ENCODE results near the gene TMEM267.
"Not testable (repeated sequence)": the region's sequence is repeated elsewhere in the genome, so short reads cannot be mapped to it uniquely, and the experiment has no call there.

The TMEM267 gene

GRCh38 chr5:43483298-43484105 lies at the start of gene TMEM267:
TSS of gene TMEM267 (minus strand) at chr5:43483865. CDS start at chr5:43453969, 29,896 bp downstream.
- Mint-ChIP-seq H3K9me3 (no peaks in the 10 kb centered on the region), H3K27ac (peak within 1 kb of the TSS; percentile 100), H3K36me3 (ENCODE audit: low read depth) (peaks cover 27% of the 10 kb centered on the region), H3K4me3 (peak within 1 kb of the TSS; percentile 99), H3K4me1 (ENCODE audit: low read depth) (peaks cover 61% of the 10 kb centered on the region), H3K27me3 (no peaks in the 10 kb centered on the region)

GRCh38 chr5:43530648-43531047 lies 47.0 kb upstream of the TMEM267 start:
- no peak overlapping the region for H3K4me3 Mint-ChIP-seq
- no peak overlapping the region for H3K27ac Mint-ChIP-seq
- H3K4me1 Mint-ChIP-seq (ENCODE audit: low read depth), result no peaks in the 10 kb centered on the region
- H3K9me3 Mint-ChIP-seq, result no peaks in the 10 kb centered on the region
- H3K27me3 Mint-ChIP-seq, result no peaks in the 10 kb centered on the region
- H3K36me3 Mint-ChIP-seq (ENCODE audit: low read depth), result peaks cover 76% of the 10 kb centered on the region

GRCh38 chr5:43523662-43524072 lies 40.0 kb upstream of the TMEM267 start:
- Mint-ChIP-seq H3K36me3 (ENCODE audit: low read depth) (peaks cover 40% of the 10 kb centered on the region), H3K9me3 (no peaks in the 10 kb centered on the region), H3K27me3 (no peaks in the 10 kb centered on the region), H3K4me3 (no peak overlapping the region), H3K4me1 (ENCODE audit: low read depth) (no peaks in the 10 kb centered on the region), H3K27ac (no peak overlapping the region)

- Mint-ChIP-seq H3K36me3 (ENCODE audit: low read depth) (peaks cover 23% of the 10 kb centered on the region), H3K4me1 (ENCODE audit: low read depth) (peaks cover 3% of the 10 kb centered on the region)
Observed at GRCh38 chr5:43520615-43521014, 37.0 kb upstream of the TMEM267 start.

GRCh38 chr5:43515678-43516048 lies 32.0 kb upstream of the TMEM267 start:
- Mint-ChIP-seq H3K27ac (peak overlapping the region; percentile 95), H3K27me3 (no peaks in the 10 kb centered on the region), H3K4me1 (ENCODE audit: low read depth) (peaks cover 22% of the 10 kb centered on the region), H3K36me3 (ENCODE audit: low read depth) (peaks cover 12% of the 10 kb centered on the region), H3K4me3 (peak overlapping the region; percentile 97), H3K9me3 (no peaks in the 10 kb centered on the region)

More at GRCh38 chr5:43520615-43521014, 37.0 kb upstream of the TMEM267 start:
- Mint-ChIP-seq H3K27me3 (no peaks in the 10 kb centered on the region), H3K27ac (no peak overlapping the region), H3K9me3 (no peaks in the 10 kb centered on the region), H3K4me3 (no peak overlapping the region)

GRCh38 chr5:43514816-43515677 lies 31.4 kb upstream of the TMEM267 start, which contains the start of gene C5orf34:
TSS of gene C5orf34 (minus strand) at chr5:43515148. CDS start at chr5:43509339, 5,809 bp downstream.
- Mint-ChIP-seq H3K27ac (peak within 1 kb of the TSS; percentile 95), H3K9me3 (no peaks in the 10 kb centered on the region), H3K27me3 (no peaks in the 10 kb centered on the region), H3K36me3 (ENCODE audit: low read depth) (peaks cover 12% of the 10 kb centered on the region), H3K4me3 (peak within 1 kb of the TSS; percentile 97), H3K4me1 (ENCODE audit: low read depth) (peaks cover 22% of the 10 kb centered on the region)

- no peaks in the 10 kb centered on the region for H3K27me3 Mint-ChIP-seq
- peak overlapping the region; percentile 97 for H3K4me3 Mint-ChIP-seq
- H3K36me3 Mint-ChIP-seq (ENCODE audit: low read depth), result peaks cover 12% of the 10 kb centered on the region
- H3K4me1 Mint-ChIP-seq (ENCODE audit: low read depth), result peaks cover 22% of the 10 kb centered on the region
- no peaks in the 10 kb centered on the region for H3K9me3 Mint-ChIP-seq
- peak overlapping the region; percentile 95 for H3K27ac Mint-ChIP-seq
Observed at GRCh38 chr5:43514471-43514815, 30.8 kb upstream of the TMEM267 start.

- Mint-ChIP-seq H3K36me3 (ENCODE audit: low read depth) (peaks cover 16% of the 10 kb centered on the region), H3K9me3 (no peaks in the 10 kb centered on the region), H3K4me1 (ENCODE audit: low read depth) (peaks cover 22% of the 10 kb centered on the region), H3K4me3 (peak overlapping the region; percentile 97), H3K27ac (peak overlapping the region; percentile 95), H3K27me3 (no peaks in the 10 kb centered on the region)
Observed at GRCh38 chr5:43514025-43514424, 30.4 kb upstream of the TMEM267 start.

- not testable (repeated sequence) for H3K4me3 Mint-ChIP-seq, H3K27me3 Mint-ChIP-seq
- H3K4me1 Mint-ChIP-seq (ENCODE audit: low read depth), result peaks cover 22% of the 10 kb centered on the region
Observed at GRCh38 chr5:43511062-43511461, 27.4 kb upstream of the TMEM267 start.

GRCh38 chr5:43498581-43498980 lies 14.9 kb upstream of the TMEM267 start:
- Mint-ChIP-seq H3K27ac (no peak overlapping the region), H3K27me3 (no peaks in the 10 kb centered on the region), H3K4me1 (ENCODE audit: low read depth) (no peaks in the 10 kb centered on the region), H3K36me3 (ENCODE audit: low read depth) (peaks cover 47% of the 10 kb centered on the region), H3K9me3 (no peaks in the 10 kb centered on the region), H3K4me3 (no peak overlapping the region)

More at GRCh38 chr5:43511062-43511461, 27.4 kb upstream of the TMEM267 start:
- H3K27ac Mint-ChIP-seq, H3K9me3 Mint-ChIP-seq: not testable (repeated sequence)
- peaks cover 24% of the 10 kb centered on the region for H3K36me3 Mint-ChIP-seq (ENCODE audit: low read depth)

- no peaks in the 10 kb centered on the region for H3K9me3 Mint-ChIP-seq
- no peaks in the 10 kb centered on the region for H3K4me1 Mint-ChIP-seq (ENCODE audit: low read depth)
- H3K27me3 Mint-ChIP-seq, result no peaks in the 10 kb centered on the region
- H3K27ac Mint-ChIP-seq, result no peak overlapping the region
- peaks cover 39% of the 10 kb centered on the region for H3K36me3 Mint-ChIP-seq (ENCODE audit: low read depth)
- no peak overlapping the region for H3K4me3 Mint-ChIP-seq
Observed at GRCh38 chr5:43497311-43498104, 13.8 kb upstream of the TMEM267 start.

GRCh38 chr5:43491326-43491725 lies 7.7 kb upstream of the TMEM267 start:
- H3K9me3 Mint-ChIP-seq, result no peaks in the 10 kb centered on the region
- H3K4me1 Mint-ChIP-seq (ENCODE audit: low read depth), result peaks cover 2% of the 10 kb centered on the region
- H3K27me3 Mint-ChIP-seq, result no peaks in the 10 kb centered on the region
- H3K36me3 Mint-ChIP-seq (ENCODE audit: low read depth), result peaks cover 38% of the 10 kb centered on the region
- H3K4me3 Mint-ChIP-seq, result no peak overlapping the region
- H3K27ac Mint-ChIP-seq, result no peak overlapping the region

GRCh38 chr5:43486353-43486752 lies 2.7 kb upstream of the TMEM267 start:
- peaks cover 37% of the 10 kb centered on the region for H3K36me3 Mint-ChIP-seq (ENCODE audit: low read depth)
- no peaks in the 10 kb centered on the region for H3K9me3 Mint-ChIP-seq
- H3K4me1 Mint-ChIP-seq (ENCODE audit: low read depth), result peaks cover 45% of the 10 kb centered on the region
- no peaks in the 10 kb centered on the region for H3K27me3 Mint-ChIP-seq
- H3K4me3 Mint-ChIP-seq, result no peak overlapping the region
- H3K27ac Mint-ChIP-seq, result peak overlapping the region; percentile 100

GRCh38 chr5:43485406-43485805 lies 1.7 kb upstream of the TMEM267 start:
- no peaks in the 10 kb centered on the region for H3K9me3 Mint-ChIP-seq
- H3K36me3 Mint-ChIP-seq (ENCODE audit: low read depth), result peaks cover 36% of the 10 kb centered on the region
- no peaks in the 10 kb centered on the region for H3K27me3 Mint-ChIP-seq
- H3K4me1 Mint-ChIP-seq (ENCODE audit: low read depth), result peaks cover 50% of the 10 kb centered on the region
- H3K4me3 Mint-ChIP-seq, result peak overlapping the region; percentile 99
- H3K27ac Mint-ChIP-seq, result peak overlapping the region; percentile 100
